Head of caudate nucleus (tissue), 42 donors: ENCODE measurements around the gene CNTNAP5.

Experiments
- DNase-seq, 42 donors: peaks; one replicate each; pipeline versions ENCODE4 v3.0.0 to v3.0.0-alpha.2; 2020 to 2021; ENCODE audit warnings: mixed read lengths in 7 of 42
- intact Hi-C: fragments of 100-400 bp; cut with DNase I; formaldehyde crosslinking; loops from one replicate; pipeline ENCODE4 v1.15.0; 2022

Gene CNTNAP5

DNA sequence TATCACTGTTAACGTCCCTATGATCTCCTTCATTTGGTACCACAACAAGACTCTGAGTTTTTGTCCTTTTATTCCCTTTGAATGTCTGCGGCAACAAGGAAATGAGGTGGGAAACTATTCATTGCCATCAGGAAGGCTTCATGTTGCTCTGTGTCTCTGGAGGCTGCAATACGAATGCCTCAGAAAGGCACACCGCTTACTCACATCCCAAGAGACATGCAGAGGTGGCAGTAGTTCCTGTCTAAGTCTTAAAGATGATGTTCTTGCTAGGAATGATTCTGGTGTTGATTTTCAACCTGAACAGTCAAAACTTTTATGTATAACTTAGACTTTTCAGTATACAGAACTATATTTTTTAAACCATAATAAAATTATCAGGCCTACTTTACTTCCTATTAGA, 24.0 kb downstream of the CNTNAP5 start:
- intact Hi-C loops: no loop called here
- DNase-seq: peak in 20 of 42 donors; percentile 8 to 80 (median 34)

DNA sequence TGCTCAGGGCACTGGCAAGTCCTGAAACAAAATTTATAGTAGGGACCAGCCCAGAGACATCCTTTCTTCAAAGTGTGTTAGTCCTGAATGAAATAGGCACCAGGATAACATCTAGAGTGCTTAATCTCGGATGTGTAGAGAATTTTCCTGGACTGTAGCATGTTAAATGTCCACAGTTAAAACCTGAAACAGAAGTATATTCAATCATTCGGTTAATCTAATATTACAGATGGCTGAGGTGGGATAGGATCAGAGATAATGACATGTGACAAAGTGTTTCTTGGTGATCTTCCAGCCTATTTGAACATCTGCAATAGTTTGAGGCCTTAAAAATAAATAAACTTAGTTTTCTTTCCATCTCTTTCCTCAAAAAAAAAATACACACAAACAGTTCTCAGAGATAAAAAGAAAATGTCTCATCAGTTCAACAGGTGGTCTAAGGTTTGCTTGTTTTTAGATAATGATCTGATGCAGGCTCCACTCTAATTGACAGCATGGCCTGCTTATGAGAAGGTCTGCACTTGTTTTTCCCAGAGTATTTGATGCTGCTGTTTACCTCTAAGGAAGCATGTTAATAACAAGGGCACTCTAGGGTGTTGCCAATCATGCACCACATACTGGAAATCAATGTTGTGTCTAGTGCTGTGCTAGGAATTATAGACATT, 25.9 kb downstream of the CNTNAP5 start:
- no peak for DNase-seq
- intact Hi-C loops: no loop called here

DNA sequence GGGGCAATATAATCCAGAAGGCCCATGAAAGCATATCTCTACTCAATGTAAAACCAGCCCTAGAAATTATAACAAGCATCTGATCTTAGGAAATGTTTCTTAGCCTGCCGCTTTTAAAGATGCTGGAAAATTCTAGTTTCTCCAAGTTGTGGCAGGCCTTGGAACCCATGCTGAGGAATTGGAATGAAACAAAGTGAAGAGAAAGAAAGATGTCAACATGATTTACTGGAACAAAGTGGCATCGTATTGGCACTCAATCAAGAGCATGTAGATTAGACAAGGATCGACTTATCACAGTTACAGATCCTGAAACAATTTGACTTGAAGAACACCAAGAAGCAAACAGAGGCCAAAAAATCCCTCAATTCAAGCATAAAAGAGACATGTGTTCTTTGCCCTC, 28.7 kb downstream of the CNTNAP5 start:
- no peak for DNase-seq
- intact Hi-C loops: no loop called here

DNA sequence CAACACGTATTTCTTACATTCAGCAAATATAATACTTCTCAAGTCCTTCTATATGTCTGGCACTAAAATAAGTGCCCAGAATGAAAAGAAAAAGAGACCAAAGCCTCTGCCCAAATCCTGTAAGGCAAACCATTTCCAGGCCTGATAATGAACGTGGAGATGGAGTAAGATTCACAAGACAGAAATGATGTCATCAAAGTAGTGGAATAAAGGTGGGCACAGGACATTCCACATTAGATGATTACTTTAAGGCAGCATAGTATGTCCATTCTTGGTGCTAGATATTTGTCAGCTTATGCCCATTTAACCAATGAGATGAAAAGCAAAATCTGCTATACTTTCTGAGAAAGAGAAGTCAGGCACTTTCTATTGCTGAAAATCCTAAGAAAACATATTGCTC, 38.5 kb downstream of the CNTNAP5 start:
- intact Hi-C loops: no loop called here

DNA sequence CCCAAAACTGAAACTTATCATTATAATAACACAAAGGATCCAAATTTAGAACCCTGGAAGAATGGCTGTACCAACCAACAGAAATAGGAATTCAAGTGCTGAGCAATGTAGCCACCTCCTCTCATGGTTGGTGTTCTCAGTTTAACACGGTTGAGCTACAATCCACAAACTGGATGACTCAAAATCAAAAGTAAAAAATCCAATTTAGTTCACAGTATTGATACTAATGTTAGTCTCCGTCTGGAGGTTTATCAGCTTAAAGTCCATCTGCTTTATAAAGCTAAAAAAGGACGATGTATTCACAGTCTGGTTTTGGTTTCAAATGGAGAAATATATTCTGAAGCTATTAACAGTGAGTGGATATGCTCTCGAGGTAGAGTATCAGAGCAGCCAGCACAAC, 40.5 kb downstream of the CNTNAP5 start:
- no peak for DNase-seq
- intact Hi-C loops: no loop called here

More for the DNA sequence above, 38.5 kb downstream of the CNTNAP5 start:
- DNase-seq: no peak

DNA sequence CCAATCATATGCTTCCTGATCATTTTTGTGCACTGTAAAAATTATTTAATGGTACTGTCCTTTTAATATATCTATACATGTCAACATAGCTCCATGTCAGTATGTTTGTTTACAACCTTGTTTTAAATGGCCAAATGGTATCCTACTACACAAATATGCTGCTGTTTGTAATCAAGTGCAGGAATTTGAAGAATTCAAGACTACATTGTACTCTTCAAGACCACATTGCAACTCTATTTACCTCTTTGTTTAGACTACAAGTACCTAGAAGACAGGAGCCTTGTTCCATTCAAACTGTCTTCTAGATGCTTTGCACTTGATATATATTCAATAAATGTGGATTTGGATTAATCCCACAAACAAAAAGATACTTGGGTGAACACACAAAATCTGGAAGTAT, 41.7 kb downstream of the CNTNAP5 start:
- no peak for DNase-seq
- intact Hi-C loops: no loop called here

DNA sequence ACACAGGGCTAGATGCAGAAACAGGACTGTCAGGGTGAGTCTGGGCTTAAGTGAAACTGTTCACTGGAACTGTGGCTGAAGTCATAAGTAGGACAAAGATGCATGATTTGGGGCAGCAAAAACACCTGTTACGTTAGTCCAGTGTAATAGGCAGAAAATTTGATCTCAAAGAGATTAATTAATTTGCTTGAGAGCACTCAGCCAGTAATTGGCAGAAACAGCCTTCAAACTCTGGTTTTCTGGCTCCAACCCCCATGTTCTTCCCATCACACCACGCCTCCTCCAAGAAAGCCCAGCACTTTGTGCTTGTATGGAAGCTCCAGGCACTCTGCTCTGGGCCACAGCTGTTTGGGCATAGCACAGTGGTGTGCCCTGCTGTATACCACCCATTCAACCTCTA, 54.0 kb downstream of the CNTNAP5 start:
- peak in 1 of 42 donors; percentile 4 for DNase-seq
- intact Hi-C loops: no loop called here

DNA sequence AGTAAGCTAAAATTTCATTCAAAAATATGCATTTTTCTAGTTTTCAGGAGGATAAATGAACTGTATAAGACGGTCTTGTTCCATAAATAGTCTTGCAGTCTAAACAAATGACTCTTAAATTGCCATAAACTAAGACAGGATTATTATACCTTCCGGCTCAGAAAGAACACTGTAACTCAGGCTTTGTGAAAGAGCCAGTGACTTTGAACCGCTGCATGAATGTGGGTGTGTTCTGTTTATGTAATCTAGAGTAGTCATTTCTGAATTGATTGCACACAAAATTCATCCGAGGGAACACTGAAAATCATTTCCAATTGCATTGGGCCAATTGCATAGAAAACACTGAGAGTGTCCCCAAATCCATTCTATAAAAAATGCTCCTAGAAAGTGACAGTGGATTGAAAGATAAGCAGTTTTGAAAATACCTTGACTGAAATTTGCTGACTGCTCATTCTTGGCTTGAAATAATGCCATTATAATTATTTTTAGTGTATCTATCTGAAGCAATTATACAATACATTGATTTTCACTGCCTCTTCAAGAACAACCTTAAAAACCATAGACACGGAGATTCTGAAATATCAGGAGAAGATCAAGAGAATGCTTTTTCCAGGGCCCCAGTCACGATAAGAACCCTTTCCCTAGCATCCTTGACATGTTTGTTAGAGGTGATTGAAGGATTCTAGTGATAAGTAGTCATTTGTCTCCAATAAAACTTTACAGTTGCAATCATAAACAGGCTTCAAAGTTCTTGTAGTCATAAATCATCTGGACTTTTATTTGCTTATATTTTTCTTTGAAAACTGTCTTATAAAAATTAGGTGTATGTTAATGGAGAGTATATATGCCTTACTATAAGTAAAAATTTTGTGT, 55.4 kb downstream of the CNTNAP5 start:
- DNase-seq: peak in 3 of 42 donors; percentile 8 to 12 (median 9)
- intact Hi-C loops: no loop called here

DNA sequence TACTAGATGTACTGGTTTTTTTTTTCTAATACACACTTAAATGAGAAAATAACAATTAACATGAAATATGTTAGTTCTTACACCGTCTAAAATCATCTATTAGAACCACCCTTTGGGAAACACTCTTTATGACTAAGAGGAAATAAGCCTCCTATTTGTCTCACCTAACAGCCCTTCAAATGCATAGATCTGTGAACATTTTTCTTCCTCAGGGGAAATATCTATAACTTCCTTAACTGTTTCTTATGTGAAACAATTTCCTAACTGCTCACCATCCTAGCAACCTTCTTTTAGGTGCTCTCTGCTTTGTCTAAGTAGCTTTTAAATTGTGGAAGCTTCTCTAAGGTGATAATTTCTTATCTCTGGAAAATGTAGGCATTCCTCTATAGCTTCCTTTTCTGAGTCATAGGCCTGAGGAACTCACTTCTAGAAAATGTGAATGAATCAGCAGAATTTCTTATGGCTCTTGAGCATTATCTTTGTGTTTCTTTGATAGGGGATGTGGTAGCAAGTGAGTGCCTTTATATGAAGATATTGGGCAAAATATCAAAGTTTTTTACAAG, 56.1 kb downstream of the CNTNAP5 start:
- no peak for DNase-seq
- intact Hi-C loops: no loop called here

DNA sequence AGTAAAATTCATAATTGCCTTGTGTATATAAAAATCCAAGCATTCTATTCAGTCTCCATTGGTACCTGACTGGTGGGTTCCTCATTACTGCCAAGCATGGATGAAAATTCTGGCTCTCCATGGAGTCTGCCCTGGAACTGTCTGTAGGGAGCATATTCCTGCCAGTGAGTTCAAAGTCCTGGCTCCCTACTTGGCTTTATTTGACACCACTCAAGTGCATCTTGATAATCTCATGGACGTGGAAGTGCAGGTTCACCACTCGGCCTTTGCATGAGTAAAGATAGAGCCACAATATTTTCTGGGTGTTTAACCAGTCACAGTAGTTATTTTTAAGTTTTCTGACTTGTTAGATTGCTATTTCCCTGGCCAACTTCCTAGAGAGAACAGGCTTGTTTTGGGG, 63.5 kb downstream of the CNTNAP5 start:
- no peak for DNase-seq
- intact Hi-C loops: no loop called here

DNA sequence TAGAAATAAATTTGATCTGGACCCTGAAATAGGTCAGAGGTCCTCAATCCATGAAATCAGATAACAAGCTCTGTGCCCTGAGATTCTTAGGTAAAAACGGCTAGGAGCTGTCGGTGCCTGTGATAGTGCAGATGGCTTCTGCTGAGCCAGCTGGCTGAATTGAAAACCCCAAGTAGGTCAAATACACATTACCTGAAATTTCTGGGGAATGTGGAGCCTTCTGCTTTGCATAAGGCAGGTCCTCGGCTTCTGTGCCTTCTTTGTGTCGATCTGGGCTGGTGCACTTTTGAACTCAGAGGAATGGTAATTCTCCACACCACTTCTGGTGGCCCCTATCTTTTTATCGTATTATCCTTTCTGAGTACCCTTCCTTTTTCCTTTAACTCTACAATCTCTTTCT, 66.6 kb downstream of the CNTNAP5 start:
- intact Hi-C loops: no loop called here
- no peak for DNase-seq

DNA sequence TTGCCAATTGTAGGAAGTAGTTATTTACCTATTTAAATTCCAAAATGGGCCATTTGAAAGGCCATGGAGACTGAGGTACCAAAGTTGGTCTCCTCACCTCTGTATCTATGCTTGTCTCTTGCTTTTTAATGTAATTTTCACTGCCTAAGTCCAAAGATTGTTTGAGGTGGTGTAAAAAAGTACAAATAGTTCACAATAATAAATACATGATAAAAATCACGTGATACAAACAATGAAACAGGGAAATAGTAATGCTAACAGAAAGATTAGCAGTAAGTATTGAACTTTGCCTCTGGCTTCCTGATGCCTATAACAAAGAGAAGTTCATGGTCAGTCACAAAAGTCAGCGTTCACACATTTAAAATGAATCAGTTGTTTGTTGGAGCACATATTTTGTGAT, 67.6 kb downstream of the CNTNAP5 start:
- intact Hi-C loops: no loop called here
- DNase-seq: no peak

DNA sequence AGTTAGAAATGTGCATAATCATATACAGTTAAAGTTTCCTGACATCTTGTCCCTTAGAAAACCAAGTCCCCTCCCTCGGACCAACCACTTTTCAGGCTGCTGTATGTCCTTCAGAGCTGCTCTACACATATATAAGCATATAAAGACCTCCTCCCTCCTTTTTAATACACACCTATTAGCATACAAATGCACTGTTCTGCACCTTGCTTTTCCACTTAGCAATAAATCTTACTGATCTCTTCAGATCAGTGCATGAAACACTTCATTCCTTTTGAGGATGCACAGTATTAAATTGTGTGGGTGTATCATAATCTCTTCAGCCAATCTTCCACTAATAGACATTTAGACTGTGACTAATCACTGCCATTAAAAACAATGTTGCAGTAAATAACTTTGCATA, 79.8 kb downstream of the CNTNAP5 start:
- intact Hi-C loops: no loop called here
- no peak for DNase-seq

DNA sequence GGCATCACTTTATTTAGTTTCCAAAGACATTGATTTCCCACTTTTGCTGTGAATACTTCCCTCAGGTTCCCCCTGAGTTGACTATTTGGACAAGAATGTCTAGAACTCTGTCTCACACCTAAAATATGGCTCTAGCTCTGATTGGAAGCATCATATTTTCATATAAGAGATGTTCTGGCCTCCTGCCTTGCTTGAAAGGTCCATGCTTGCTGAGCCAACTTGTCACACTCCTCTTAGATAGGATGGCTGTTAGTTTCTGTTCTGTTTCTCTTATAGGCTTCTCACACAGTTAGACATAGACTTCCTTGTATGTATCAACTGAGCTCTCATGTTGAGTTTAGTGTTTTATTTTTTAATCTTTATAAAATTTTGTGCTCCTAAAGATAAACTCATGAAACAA, 87.1 kb downstream of the CNTNAP5 start:
- DNase-seq: no peak
- intact Hi-C loops: no loop called here

DNA sequence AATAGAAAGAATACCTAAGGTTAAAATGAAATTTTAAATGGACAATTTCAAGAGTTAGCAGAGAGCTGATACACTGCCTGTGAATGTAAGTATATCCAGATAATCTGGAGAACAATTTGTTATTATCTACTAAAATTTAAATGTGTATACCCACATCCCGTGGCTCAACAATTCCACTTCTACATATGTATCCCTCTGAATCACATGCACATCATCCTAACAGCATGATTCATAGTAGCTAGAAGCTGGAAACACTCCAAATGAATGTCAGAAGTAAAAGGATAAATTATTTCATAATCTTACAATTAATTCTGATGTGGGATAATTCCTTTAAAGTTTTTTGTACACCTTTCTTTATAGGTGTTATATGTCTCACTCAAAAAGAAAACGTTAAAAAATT, 87.9 kb downstream of the CNTNAP5 start:
- DNase-seq: no peak
- intact Hi-C loops: no loop called here

DNA sequence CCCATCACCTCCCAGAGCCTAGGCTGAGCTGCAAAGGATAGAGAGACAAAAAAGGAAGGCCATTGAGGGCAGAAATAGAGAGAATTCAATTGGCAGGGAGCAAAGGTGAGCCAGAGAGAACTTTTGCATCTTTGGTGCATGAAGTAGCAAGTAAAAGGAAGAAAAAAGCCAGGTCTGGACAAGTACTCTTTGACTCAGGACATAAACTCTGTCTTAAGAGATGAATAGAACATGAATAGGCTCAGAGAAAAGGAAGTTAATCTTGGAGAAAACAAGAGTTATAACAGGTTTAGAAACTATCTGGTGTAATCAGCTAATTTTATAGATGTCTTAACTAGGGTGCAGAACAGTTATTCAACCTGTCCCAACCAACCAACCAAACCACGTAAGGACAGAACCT, 95.2 kb downstream of the CNTNAP5 start:
- no peak for DNase-seq
- intact Hi-C loops: no loop called here

DNA sequence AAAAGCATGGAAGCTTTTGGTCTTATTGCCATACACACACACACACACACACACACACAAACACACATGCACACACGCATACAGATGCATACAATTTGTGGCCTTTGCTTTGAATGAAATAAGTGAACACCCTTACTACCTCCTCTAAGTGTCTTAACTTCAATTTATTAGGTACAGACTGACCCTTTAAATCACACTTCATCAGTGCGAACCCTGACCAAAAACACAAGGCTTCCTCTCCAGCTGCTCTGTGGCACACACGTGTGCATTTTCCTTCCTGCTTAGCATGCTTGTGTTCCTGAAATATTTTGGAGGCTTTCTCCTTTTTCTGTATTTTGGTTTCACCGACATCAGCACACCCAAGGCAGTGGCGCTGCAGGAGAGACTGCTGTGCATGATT, 96.0 kb downstream of the CNTNAP5 start:
- intact Hi-C loops: no loop called here

DNA sequence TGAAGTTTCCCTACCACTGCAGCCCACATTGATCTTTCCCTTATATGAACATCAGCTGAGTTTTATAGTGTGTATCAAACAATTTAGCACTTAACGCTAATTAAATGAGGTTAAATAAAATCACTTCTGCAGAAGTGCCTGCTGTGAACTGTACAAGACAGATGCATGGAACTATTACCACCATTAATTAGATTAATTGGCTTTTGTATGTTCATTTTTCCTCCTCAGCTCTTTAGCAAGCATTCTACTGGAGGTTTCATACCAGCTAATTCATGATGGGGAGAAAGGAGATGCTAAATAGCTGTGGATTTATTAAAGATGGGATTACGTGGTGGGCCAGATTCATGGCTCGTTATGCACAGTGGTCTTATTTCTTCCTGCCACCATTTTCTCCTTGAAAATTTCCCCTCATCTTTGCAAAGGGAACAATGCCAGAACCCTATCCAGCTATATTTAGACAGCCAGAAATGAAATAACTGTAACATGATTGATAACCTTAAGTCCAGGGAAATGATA, 96.7 kb downstream of the CNTNAP5 start:
- intact Hi-C loops: no loop called here
- DNase-seq: no peak

More for the DNA sequence above, 96.0 kb downstream of the CNTNAP5 start:
- no peak for DNase-seq

DNA sequence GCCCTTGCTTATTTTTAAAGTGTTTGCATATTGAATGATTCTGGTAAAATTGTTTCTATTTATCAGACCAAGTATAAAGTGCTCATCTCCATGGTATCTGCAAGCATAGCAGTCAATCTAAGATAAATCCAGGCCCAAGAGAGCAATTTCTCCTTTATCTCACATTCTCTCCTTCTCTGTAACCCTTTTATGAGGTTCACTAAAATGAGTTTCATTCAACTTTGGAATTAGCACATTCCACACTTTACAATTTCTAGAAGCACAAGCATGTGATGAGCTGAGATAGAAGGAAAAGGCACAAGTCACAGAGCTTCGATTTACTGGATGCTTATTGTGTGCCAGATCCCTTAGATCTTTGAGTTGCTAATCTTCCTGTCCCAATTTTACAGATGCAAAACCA, 97.3 kb downstream of the CNTNAP5 start:
- intact Hi-C loops: no loop called here
- no peak for DNase-seq

DNA sequence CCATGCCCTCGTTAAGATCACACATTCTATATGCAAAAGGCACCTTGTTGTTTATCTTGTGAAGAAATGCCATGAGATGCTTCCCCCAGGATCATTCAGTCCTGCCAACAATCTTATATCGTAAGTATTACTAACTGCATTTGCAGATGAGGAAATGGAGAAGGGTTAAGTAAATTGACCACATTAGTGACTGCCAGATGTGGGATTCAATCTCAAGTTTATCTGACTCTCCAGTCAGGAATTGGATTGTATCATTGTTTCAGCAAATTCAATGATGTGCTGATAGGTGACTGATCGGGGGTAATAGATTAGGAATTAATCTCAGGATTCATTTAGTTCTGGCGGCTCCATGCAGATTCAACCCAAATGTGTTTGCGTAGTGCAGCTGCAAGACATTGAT, 106.2 kb downstream of the CNTNAP5 start:
- DNase-seq: no peak
- intact Hi-C loops: no loop called here
